NCI-H1417 (cell line): ENCODE measurements around the gene BMP6.

ENCODE experiments used
- DNase-seq, 3 experiments: peaks; one replicate each; lab custom pipeline; 2025; lab: John Stamatoyannopoulos, UW

Gene BMP6

DNA sequence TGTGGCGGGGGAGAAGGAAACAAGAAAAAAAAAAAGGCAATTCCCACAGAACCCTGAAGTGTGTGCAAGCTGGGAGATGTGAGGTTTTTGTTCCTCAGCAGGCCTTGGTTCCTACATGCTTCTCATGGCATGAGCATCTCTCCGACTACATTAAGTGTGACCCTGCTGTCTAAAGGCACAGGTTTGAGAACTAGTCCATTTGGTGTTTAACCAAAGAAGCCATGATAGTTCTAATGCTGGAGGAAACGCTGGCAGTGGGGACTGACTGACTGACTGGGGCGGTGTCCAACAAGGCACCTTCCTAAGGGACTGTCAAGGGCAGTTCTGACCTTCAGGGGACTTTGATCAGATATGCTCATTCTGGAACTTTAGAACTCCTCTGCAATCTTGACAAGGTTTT, 180.8 kb downstream of the BMP6 start:
- DNase-seq: no peak

DNA sequence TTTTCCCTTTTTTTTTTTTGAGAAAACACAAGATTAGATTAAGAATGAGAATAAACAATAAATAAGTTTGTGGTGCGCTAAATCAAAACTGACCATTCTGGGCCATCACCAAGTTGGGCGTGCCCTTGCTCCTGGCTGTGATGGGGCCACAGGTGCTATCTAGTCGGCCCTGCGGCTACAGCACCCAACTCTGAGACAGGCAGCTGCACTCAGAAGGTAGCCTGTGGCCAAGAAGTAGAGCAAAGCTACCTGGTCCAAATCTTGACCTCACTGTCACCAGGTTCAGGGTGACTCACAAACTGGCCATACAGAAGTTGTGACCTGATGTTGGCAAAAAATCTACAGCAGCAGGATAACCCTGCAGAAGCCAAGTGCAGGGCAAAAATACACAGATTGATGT, 181.3 kb downstream of the BMP6 start:
- no peak for DNase-seq

DNA sequence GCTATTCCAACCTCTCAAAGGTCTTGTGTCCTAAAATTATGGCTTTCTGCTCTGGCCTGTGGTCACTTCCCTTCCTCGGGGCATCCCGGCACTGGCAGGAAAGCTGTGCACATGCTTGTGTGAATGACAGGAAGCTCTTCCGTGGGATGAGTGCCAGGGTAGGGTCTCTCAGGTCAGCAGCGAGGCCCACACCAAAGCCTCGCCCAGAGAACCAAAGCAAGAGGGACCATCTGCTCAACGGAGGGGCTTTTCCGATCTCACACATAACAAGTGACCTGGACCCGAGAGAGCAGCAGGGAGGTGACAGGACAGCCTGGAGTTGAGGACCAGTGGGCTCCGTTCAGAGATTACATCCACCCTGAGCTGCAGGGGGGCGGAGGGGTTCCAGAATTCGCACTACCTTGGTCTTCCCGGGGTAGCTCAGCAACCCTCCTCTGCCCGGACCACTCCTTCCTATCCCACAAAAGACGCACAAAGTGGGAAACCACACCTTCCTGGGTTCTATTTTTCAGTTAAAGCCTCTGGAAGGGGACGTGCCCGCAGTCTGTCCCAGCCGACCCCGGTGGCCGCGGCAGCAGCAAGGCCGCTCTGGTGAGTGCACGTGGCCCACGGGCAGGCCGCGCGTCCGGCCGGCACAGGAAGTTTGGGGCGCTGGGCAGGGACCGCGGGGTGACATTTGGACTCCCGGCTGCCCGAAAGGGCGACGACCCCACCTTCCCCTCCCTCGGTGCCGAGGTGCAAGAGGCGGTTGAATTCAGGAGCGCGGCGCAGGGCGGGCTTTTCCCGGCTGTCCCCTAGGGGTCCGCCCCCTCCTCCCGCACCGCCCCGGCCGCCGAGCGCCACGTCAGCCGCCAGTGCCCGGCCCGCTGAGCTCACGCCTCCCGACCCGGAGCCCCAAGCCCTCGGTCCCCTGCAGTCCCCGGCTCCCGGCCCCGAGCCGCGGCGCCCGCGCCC, 183.7 kb downstream of the BMP6 start:
- peak in 2 of 3 experiments; percentile 60 to 66 for DNase-seq

DNA sequence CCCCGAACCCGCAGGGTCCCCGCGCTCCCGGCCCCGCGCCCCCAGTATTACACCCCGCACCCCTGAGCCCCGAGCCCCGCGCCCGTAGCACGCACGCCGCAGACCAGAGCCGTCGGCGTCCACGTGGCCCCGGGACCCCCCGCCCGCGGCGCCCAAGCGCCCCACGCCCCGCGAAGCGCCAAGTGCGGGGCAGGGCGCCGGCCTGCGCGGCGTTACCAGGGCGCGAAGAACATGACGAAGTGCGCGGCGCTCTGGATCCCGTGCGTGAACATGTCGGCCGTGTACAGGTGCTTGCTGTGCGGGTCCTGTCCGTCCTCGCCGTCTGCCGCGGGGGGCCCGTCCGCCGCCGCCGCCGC, 184.4 kb downstream of the BMP6 start:
- DNase-seq: peak in 1 of 3 experiments; percentile 61

DNA sequence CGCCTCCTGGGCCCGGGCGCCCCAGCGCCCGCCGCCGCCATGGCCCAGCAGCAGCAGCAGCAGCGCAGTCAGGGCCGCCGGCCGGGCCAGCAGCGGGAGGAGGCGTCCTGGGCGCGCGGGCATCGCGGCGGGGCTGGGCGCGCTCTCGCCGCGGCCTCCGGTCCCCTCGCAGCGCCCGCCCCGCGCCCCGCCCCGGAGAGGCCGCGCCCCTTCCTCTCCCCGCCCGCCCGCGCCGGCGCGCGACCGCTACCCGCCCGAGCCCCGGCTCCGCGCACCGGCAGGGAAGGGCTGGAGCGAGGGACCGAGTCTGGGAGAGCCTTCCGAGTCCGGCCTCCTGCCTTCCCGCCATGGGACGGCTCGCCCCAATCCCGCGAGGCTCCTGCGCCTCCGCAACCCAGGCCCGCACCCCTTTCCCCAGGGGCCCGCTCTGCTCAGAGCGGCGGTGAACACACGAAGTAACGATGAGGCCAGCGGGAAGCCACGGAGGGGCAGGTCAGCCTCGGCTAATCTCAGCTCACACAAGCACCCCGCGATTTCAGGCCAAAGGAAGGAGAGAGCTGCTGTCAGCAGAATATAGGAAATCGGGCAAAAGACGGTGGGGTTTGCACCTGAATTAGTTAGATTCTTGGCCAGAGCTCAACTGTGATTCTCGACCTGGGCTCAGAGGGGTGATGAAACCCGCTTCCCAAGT, 184.9 kb downstream of the BMP6 start, which contains the start of gene TXNDC5:
Gene TXNDC5, minus strand, starts transcription at position 135 of the 691 bp plus-strand sequence. Its CDS starts 12 bp downstream, at position 123.
- peak; percentile 80 to 81 (median 81) for DNase-seq

DNA sequence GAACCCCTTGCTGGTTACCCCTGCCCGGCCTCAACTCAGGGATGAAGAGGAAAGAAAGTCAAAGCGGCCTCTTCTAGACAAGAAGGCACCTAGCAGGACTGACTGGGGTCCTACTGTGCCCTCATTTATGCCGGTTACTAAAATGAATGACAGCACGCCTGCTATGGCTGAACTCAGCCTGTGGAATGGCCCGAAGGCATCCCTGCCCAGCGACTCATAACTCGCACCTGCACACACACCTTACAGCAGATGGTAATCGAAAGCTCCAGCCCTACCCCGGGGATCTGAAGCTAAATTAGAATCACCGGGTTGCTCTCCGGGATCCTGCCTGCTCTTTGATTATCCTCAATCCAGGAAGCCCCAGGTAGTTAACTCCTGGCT, 185.4 kb downstream of the BMP6 start:
- peak in 2 of 3 experiments; percentile 82 to 94 for DNase-seq

DNA sequence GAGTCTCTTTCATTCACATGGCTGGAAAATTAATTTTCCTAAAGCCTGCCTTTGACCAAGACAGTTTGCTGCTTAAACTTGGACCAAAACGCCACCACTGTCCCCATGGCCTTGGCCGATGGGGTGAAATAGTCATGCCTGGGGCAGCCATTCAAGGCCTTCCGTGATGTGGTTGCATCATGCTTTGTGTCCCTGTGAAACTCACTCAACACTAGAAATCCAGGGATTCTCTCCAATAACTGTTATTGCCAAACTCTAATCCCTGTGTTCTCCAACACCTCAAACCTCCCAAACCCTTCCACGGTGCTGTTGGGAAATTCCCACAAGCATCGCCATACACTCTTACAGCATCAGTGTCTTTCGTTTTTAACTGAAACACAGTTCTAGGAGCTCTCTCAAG, 186.1 kb downstream of the BMP6 start:
- no peak for DNase-seq

DNA sequence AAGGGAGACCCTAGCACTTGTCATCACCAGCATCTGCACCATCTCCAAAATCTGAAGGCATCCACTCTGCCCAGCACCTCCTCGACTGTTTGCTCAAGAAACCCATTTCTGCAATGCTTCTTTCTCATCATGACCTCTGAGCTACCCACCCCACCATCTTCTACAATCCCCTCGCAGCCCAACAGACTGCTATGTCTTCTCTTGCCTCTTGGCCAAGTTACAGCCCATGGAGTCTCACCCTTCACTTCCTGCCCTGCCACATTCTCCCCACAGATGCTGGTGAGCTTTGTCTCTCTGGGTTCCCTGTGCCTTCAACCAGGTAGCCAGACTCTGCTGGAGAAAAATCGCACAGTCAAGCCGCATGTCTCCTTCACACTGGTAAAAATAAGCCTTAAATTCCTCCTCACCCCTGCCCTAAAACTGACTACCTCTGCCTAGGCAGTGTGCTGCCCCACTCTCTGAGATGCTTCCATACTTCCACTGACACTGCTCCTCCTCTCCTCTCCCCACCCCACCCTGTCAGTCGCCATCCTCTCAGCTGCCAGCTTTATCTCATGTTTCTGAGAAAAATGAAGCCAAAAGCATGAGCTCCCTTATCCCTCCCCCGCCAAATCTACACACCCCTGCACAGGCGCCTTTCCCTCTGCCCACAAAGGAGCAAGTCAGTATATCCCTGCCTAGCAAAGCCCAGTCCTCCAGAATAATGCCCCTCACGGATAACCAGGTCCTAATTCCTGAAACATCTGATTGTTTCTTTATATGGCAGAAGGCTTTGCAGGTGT, 187.0 kb downstream of the BMP6 start:
- no peak for DNase-seq

DNA sequence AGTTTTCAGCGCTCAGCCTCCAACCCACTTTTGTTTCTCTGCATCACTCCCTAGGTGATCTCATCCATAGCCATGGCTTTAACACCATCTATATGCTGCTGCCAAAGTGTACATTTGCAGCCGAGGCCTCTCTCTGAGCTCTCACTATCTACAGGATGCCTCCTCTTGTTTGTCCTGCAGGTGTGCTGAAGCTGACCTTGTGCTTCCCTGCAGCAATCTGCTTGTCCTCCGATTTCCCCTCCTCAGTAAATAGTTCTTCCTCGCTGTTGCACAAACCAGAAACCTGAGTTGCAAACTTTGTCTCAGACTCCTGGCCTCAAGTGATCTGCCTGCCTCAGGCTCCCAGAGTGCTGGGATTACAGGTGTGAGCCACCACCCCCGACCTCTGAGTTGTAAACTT, 188.4 kb downstream of the BMP6 start:
- DNase-seq: no peak

DNA sequence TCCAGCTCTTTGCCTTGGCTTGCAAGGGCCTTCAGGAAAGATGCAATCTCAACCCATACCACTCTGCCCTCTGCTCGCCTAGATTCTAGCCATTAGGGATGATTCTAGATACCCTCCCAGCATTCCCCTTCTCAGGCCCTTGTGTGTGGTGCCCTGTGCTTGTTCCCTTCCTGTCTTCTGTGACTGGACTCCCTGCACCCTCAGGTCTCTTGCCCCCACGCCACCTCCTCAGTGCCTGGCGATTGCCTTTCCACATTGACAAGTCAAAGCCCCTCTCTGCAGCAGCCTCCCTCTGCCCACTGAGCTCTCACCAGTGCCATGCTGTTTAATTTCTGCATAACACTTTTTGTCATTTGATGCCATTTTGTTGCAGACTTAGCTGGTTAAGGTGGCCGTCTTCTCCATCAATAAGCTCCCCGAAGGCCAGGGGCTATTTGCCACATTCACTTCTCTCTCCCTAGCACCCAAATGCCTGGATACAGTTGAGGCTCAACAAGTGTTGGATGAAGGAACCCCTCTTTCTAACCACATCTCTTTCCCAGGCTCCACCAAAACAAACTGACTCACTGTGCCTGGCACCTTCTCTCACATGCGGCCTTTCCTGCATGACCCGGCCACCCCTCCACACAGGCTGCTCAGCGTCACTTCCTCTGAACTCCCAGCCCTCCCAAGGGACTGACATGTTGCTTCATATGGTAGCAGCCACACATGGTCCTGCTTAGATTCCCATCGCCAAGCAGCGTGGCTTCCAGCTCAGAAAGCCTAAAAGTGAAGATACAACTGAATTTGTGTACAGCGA, 189.3 kb downstream of the BMP6 start:
- DNase-seq: no peak

DNA sequence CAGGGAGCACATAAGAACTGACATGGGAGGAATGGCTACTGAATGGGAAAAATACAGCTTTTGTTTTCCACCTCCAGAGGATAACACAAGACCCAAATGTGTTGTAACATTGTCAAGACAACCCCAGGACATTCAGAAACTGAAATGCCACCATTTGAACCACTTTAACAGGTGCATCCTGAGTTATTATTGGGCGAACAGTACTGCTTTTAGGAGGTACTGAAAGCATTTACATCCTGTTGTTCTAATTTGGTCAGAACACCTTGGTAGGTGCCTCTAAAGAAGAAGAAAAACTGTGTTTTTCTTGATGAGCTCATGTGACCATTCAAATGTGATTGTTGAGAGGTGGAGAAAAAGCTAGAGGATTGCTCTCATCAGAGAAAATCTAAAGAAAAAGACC, 191.1 kb downstream of the BMP6 start:
- no peak for DNase-seq

DNA sequence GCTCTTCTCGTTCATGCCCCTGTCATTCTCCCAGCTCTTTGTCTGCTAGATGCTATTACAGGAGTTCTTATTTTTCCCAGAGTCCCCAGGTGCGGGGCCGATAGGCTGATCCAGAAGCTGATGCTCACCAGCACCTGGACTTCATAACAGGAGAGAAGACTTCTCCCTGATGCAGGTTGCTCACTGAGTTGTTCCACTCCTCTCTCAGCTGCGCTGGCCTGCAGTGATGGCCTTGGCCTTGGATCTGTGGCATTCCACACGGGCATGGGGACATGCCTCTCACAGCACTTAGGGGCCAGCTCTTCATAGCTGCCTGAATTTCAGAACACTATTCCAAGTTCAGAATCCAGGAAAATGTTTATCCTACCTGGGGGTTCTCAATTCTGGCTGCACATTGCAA, 191.8 kb downstream of the BMP6 start:
- DNase-seq: no peak

DNA sequence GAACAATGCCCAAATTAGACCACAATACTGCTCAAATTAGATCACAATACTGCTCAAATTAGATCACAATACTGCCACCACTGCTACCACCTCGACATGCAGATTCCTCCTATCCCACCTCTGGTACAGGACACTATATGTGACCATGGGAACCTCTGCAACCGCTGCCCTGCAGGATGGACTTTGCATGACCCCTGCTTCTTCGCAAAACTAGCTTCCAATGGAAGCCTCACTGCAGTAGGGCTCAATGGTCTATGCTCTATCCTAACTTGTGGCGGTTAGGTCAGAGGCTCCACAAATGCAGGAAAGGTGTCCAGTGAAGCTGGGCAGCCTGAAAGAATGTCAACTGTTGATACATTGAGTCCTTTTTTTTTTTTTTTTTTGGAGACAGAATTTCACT, 192.5 kb downstream of the BMP6 start:
- DNase-seq: no peak

DNA sequence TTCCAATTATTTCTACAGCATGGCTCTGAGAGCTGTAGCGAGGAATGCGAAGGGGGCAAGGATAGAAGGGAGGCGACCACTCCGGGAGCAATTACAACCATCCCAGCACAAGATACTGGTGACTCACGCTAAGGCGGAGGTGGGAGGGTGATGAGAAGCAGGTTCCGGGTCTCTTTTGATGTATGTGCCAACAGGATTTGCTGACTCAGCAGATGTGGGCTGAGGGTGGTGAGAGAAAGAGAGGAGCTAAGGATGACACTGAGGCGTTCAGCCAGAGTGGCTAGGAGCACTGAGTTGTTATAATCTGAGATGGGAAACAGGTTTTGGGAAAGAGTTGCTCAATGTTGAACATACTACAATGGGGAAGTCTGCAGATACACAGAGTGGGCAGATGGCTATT, 194.0 kb downstream of the BMP6 start:
- DNase-seq: no peak

DNA sequence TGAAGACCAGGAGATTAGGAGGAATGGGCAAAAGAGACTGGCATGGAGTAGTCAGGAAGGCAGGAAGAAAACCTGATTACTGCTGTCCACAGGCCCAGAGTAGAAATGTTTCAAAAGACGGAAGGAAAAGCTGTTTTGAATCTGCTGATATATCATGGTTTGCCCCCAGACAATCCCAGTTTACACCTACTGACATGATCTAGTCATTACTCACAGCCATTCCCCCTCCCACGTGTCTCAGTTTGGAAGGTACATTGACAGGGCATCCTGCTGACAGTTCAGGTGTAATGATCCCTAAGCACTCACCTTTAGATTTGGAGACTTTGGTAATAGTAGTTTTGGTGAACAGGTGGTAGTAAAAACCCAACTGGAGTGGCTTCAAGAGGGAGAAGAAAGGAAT, 194.5 kb downstream of the BMP6 start:
- DNase-seq: peak in 1 of 3 experiments; percentile 50

DNA sequence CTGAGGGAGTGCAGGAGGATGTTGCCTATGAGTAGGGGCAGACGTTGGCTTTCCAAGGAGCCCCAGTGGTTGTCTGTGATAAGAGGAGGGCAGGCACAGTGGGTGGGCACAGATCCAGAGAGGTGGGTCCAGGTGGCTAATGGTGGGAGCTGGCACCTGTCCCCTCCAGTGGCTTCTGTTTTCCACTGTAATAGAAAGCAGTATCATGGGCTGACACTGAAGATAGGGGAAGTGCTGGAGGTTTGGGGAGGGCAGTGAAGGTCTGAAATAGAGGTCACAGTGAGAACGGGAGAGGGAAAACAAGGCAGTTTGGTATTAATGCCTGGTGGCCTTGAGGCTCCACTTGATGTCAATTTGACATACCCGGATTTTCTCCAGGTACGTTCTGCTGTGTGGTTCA, 195.1 kb downstream of the BMP6 start:
- no peak for DNase-seq

DNA sequence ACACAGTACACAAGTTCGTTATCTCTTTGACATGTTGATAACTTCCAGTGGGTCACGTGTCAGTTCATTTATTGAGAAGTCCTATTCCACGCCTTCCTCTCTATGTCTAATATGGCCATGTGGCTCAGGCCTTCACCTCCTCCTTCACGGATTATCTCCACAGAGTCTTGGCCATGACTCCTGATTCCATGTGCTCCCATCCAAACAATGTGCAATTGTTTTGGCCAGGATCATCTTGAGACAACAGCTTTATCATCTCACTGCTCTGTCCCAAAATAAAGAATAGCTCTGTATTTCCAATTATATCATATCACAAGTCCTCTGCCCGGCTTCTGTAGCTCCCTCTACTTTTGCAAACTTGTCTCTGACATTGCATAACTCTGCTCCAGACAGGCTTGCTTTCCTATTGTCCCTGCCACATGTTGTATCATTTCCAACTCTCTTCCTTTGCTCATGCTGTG, 195.8 kb downstream of the BMP6 start:
- DNase-seq: no peak

DNA sequence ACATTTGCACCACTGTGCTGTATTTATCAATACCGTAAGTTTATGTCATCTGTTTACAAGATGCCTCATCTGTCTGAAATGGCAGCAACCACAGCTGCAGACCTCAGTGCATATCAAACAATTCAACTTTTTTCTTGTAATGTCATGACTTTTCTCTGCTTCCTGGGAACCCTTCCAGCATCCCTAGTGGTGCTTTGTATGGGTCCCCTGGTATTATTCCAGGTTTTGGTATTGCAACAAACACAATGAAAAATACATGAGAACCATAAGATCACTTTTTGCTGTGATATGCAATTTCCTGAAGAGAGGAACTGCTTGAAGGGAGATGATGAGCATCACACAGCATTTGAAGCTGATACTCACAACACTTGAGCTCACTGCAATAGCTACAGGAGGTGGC, 196.7 kb downstream of the BMP6 start:
- no peak for DNase-seq

DNA sequence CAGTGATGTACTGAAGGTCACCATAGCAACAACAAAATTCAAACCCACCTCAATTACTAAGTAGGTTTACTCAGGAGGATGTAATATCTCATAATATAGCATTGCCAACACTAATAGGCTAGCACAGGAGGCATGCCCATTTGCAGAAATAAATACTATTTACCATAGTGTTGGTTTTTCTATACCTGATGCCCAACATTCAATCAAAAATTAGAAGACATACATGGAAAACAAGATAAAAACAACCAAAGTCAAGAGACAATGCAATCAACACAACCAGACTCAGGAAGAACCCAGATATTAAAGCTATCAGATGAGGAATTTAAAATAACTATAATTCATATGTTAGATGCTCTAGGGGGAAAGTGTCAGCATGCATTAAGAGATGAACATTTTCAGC, 199.0 kb downstream of the BMP6 start:
- no peak for DNase-seq
